Testis (tissue), 3 donors: Measurements from ENCODE around the gene EPSTI1. TPM values are rescaled to one million over a fixed set of nuclear protein-coding genes. Genes with fewer than 3 reads are reported as not detected.
A peak's percentile ranks its signal among the peaks of the same experiment; 100 is the strongest.

Source experiments
- DNase-seq: peaks from one replicate; pipeline ENCODE4 v3.0.0-alpha.2; 2019
- H3K27ac ChIP-seq, 2 donors: fragments of 200-600 bp; sonication (generic); one replicate each; pipeline ENCODE4 v1.5.1; 2019
- H3K27me3 ChIP-seq: fragments of 200-600 bp; sonication (generic); one replicate; pipeline ENCODE4 v1.5.1; 2019
- H3K36me3 ChIP-seq: fragments of 200-600 bp; sonication (generic); one replicate; pipeline ENCODE4 v1.5.1; 2017; ENCODE audit warnings: low read depth; ENCODE audit errors: missing control alignments
- H3K4me1 ChIP-seq: fragments of 200-600 bp; sonication (generic); one replicate; pipeline ENCODE4 v1.5.1; 2019
- H3K4me3 ChIP-seq, 2 donors: fragments of 200-600 bp; sonication (generic); one replicate each; pipeline ENCODE4 v1.5.1; 2017 to 2019
- H3K9me3 ChIP-seq: fragments of 200-600 bp; sonication (generic); one replicate; pipeline ENCODE4 v1.5.1; 2017
- POLR2A ChIP-seq: fragments of 450-650 bp; IDR thresholded peaks from one replicate; pipeline ENCODE4 v1.6.1; 2017; ENCODE audit warnings: antibody characterized with exemption, mild to moderate bottlenecking, moderate library complexity
- WGBS, 2 donors: methylation state at CpG; one replicate each; pipeline ENCODE4 v1.1.5; 2018; 5-methylcytosine and 5-hydroxymethylcytosine counted together
- intact Hi-C: fragments of 100-400 bp; cut with DNase I; formaldehyde crosslinking; loops from one replicate; pipeline ENCODE4 v1.15.1; 2023; ENCODE audit warnings: low total_unique reads
- polyA plus RNA-seq: library from polyadenylated mRNA; stranded (reverse); fragments of 350-450 nt; fragmentation: Illumina TruSeq; extraction: RNeasy Lipid Tissue Mini Kit (QIAGEN cat#74804); gene quantifications from one replicate; pipeline ENCODE4 v1.2.3, GENCODE V29; 2014; ENCODE audit warnings: low read depth, low replicate concordance; ENCODE audit not compliant: insufficient read depth
- total RNA-seq, 2 donors: library from RNA; depleted of rRNA; stranded (reverse); fragments of >200 nt; gene quantifications; one replicate each; pipeline ENCODE4 v1.2.3, GENCODE V29; 2016
- TF ChIP-seq, protein P1 (sequence below), 3 experiments: fragments of 450-650 bp in 2 of 3; fragments of 200-600 bp in 1 of 3; sonication (generic) in 1 of 3; IDR thresholded peaks; one replicate each; pipeline ENCODE4 v1.5.1; 2016 to 2019; ENCODE audit warnings: antibody characterized with exemption in 3 of 3, mild to moderate bottlenecking in 2 of 3, moderate library complexity in 1 of 3

Gene EPSTI1
- total and polyA plus RNA-seq, 3 donors from 2014 or later, result 9.6 to 12.5 (median 11.4) TPM

DNA sequence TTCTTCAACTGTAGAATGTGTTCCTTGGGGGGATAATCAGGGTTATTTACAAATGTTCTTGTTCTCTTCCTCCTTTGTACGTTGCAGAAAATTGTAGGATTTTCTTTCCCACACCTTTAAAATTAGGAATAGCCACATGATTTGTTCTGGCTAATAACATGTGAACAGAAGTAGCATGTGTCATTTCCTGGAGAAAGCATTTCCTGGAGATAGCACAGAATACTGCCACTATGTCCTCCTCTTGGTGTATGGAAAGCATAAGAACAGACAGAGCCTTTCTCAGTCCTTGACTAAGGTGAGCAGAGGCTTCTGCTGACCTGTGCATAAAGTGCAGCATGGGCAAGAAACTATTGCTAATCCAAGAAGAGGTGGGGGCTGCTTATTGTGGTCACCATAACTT, 108.9 kb downstream of the EPSTI1 start:
- Histone ChIP-seq H3K4me1 (peaks cover 15% of the 10 kb centered on the region), H3K4me3 (no peak overlapping the region), H3K27ac (no peak overlapping the region), H3K36me3 (no peaks in the 10 kb centered on the region), H3K27me3 (no peaks in the 10 kb centered on the region), H3K9me3 (no peaks in the 10 kb centered on the region)
- intact Hi-C loops, result no loop called here
- no peak for DNase-seq
- no peak for TF ChIP-seq POLR2A
- TF ChIP-seq, protein P1, sequence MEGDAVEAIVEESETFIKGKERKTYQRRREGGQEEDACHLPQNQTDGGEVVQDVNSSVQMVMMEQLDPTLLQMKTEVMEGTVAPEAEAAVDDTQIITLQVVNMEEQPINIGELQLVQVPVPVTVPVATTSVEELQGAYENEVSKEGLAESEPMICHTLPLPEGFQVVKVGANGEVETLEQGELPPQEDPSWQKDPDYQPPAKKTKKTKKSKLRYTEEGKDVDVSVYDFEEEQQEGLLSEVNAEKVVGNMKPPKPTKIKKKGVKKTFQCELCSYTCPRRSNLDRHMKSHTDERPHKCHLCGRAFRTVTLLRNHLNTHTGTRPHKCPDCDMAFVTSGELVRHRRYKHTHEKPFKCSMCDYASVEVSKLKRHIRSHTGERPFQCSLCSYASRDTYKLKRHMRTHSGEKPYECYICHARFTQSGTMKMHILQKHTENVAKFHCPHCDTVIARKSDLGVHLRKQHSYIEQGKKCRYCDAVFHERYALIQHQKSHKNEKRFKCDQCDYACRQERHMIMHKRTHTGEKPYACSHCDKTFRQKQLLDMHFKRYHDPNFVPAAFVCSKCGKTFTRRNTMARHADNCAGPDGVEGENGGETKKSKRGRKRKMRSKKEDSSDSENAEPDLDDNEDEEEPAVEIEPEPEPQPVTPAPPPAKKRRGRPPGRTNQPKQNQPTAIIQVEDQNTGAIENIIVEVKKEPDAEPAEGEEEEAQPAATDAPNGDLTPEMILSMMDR (IDR thresholded peaks at IDR 0.05), result no peak
- WGBS, 2 donors, result 60 to 69% methylated on average over 1 of the region's 1 CpG

DNA sequence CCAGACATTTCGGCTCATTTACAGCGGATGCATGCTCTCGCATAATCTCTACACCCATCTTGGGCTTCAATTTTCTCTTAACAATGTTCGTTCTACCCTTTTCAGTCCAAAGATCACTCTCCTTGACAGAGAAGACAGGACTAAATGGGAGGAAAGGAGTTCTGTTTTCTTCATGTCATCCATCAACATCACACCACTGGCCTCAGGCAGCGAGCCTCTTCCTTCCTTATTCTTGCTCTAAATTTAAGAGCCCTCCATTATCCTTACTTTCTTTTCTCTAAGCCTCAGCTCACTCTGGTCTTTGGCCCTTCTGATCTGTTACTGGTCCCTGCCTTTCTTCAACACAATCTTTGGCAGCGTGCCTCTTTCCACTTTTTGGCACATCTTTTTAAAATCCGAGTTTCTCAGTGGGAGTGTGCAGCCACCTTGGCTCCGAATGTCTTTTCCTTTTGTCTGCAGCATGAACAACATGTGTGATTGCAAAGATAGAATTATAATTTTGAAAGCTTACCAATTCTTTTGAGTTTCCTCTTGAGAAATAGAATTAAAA, 111.9 kb downstream of the EPSTI1 start:
- intact Hi-C loops, result no loop called here
- TF ChIP-seq POLR2A, result no peak
- TF ChIP-seq, protein P1 (IDR thresholded peaks at IDR 0.05), result no peak
- H3K36me3 ChIP-seq, result no peaks in the 10 kb centered on the region
- DNase-seq, result peak; percentile 66
- WGBS, 2 donors, result 20 to 26% methylated on average over 8 of the region's 8 CpGs
- no peaks in the 10 kb centered on the region for H3K27me3 ChIP-seq
- H3K4me3 ChIP-seq, result no peak overlapping the region
- no peak overlapping the region for H3K27ac ChIP-seq
- no peaks in the 10 kb centered on the region for H3K9me3 ChIP-seq
- peaks cover 28% of the 10 kb centered on the region for H3K4me1 ChIP-seq

DNA sequence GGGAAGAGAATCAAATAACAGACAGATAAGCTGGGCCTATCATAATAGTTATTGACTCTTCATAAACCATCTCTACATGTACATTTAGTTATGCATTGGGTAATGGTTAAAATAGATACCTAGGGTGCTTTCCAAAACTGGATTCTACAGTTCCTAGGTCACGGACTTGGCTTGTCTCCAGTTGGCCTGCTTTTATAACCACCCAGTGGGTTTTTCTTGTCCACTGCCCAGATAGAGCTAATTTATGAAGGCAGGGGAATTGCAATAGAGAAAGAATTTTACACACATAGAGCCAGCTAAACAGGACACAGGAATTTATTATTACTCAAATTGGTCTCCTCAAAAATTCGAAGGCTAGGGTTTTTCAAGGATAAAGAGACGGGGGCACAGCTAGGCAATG, 113.3 kb downstream of the EPSTI1 start:
- peaks cover 28% of the 10 kb centered on the region for H3K4me1 ChIP-seq
- H3K36me3 ChIP-seq, result no peaks in the 10 kb centered on the region
- H3K4me3 ChIP-seq, result no peak overlapping the region
- no peaks in the 10 kb centered on the region for H3K27me3 ChIP-seq
- TF ChIP-seq POLR2A, result no peak
- TF ChIP-seq, protein P1 (IDR thresholded peaks at IDR 0.05), result no peak
- intact Hi-C loops, result no loop called here
- H3K9me3 ChIP-seq, result no peaks in the 10 kb centered on the region
- no peak overlapping the region for H3K27ac ChIP-seq
- no peak for DNase-seq
- 71 to 76% methylated on average over 3 of the region's 3 CpGs for WGBS, 2 donors

DNA sequence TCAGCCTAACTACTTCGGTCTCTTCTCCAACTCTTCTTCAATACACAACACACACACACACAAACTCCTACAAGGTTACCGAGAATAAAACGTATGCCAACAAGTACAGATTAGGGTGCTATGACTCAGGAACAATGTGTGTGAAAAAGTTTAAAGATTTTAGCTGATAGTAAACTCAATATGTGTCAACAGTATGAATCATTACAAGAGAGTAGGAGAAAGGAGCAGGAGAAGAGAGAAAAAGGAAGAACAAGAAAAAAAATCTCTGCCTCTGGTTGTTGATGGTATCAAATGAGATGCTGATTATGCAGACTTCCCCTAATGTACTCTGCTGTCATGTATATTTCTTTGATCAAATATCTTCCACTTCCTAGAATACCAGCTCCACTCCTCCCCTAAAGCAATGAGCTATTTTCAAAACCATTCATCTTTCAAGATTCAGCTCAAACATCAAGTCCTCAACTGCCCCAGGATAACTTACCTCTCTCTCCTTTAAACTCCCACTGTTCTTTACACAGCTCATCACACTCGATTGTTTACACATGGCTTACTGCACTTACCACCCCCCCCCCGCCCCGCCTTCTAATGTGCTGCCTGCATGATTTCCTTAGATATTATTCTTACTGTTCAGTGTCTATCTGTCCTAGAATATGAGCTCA, 115.0 kb downstream of the EPSTI1 start:
- no peak overlapping the region for H3K4me3 ChIP-seq
- H3K27ac ChIP-seq, result peak overlapping the region; percentile 64 to 69
- intact Hi-C loops, result no loop called here
- TF ChIP-seq, protein P1 (IDR thresholded peaks at IDR 0.05), result no peak
- no peak for TF ChIP-seq POLR2A
- H3K27me3 ChIP-seq, result no peaks in the 10 kb centered on the region
- no peaks in the 10 kb centered on the region for H3K36me3 ChIP-seq
- H3K9me3 ChIP-seq, result no peaks in the 10 kb centered on the region
- no peak for DNase-seq
- peaks cover 28% of the 10 kb centered on the region for H3K4me1 ChIP-seq
- WGBS, 2 donors, result 57 to 73% methylated on average over 6 of the region's 6 CpGs

DNA sequence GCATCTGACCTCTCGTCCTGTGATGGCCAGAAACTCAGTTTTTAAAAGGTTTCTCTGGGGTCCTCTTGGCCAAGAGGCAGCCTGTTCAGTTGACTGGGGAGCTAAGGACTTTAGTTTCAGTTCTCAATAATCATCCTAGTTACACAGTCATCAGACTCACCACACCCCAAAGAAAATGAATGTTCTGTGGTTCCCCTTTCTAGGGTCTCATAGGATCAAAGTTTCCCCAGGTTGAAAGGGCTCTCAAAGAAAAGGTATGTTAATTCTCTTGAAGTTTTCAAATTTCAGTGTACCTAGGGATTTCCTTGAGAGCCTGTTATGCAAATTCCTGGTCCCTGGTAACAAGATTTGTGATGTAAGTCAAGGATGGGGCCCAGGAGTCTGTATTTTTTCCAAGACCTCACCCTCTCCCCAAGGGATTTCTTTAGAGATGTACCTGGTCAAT, 115.7 kb downstream of the EPSTI1 start:
- no peaks in the 10 kb centered on the region for H3K27me3 ChIP-seq
- TF ChIP-seq POLR2A, result no peak
- TF ChIP-seq, protein P1 (IDR thresholded peaks at IDR 0.05), result no peak
- intact Hi-C loops, result no loop called here
- H3K36me3 ChIP-seq, result no peaks in the 10 kb centered on the region
- H3K4me1 ChIP-seq, result peaks cover 28% of the 10 kb centered on the region
- no peaks in the 10 kb centered on the region for H3K9me3 ChIP-seq
- WGBS, 2 donors, result 34 to 53% methylated on average over 1 of the region's 1 CpG
- H3K27ac ChIP-seq, result peak overlapping the region; percentile 64 to 69
- H3K4me3 ChIP-seq, result no peak overlapping the region
- no peak for DNase-seq
